ENCODE measurements around the gene JAK3. TPM values are rescaled to one million over a fixed set of nuclear protein-coding genes. Genes with fewer than 3 reads are reported as not detected.

The JAK3 gene
- total and polyA plus RNA-seq, 2 of the 8 experiments (the other 6 are each of a cell fraction or from before 2014, with no cell fraction given) = 4.0 to 4.7 TPM

DNA sequence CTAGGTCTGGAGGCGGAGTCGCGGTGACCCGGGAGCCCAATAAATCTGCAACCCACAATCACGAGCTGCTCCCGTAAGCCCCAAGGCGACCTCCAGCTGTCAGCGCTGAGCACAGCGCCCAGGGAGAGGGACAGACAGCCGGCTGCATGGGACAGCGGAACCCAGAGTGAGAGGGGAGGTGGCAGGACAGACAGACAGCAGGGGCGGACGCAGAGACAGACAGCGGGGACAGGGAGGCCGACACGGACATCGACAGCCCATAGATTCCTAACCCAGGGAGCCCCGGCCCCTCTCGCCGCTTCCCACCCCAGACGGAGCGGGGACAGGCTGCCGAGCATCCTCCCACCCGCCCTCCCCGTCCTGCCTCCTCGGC lies 24.1 kb upstream of the JAK3 start, which contains the start of gene SLC5A5 (continued):
- TF ChIP-seq, protein P1, sequence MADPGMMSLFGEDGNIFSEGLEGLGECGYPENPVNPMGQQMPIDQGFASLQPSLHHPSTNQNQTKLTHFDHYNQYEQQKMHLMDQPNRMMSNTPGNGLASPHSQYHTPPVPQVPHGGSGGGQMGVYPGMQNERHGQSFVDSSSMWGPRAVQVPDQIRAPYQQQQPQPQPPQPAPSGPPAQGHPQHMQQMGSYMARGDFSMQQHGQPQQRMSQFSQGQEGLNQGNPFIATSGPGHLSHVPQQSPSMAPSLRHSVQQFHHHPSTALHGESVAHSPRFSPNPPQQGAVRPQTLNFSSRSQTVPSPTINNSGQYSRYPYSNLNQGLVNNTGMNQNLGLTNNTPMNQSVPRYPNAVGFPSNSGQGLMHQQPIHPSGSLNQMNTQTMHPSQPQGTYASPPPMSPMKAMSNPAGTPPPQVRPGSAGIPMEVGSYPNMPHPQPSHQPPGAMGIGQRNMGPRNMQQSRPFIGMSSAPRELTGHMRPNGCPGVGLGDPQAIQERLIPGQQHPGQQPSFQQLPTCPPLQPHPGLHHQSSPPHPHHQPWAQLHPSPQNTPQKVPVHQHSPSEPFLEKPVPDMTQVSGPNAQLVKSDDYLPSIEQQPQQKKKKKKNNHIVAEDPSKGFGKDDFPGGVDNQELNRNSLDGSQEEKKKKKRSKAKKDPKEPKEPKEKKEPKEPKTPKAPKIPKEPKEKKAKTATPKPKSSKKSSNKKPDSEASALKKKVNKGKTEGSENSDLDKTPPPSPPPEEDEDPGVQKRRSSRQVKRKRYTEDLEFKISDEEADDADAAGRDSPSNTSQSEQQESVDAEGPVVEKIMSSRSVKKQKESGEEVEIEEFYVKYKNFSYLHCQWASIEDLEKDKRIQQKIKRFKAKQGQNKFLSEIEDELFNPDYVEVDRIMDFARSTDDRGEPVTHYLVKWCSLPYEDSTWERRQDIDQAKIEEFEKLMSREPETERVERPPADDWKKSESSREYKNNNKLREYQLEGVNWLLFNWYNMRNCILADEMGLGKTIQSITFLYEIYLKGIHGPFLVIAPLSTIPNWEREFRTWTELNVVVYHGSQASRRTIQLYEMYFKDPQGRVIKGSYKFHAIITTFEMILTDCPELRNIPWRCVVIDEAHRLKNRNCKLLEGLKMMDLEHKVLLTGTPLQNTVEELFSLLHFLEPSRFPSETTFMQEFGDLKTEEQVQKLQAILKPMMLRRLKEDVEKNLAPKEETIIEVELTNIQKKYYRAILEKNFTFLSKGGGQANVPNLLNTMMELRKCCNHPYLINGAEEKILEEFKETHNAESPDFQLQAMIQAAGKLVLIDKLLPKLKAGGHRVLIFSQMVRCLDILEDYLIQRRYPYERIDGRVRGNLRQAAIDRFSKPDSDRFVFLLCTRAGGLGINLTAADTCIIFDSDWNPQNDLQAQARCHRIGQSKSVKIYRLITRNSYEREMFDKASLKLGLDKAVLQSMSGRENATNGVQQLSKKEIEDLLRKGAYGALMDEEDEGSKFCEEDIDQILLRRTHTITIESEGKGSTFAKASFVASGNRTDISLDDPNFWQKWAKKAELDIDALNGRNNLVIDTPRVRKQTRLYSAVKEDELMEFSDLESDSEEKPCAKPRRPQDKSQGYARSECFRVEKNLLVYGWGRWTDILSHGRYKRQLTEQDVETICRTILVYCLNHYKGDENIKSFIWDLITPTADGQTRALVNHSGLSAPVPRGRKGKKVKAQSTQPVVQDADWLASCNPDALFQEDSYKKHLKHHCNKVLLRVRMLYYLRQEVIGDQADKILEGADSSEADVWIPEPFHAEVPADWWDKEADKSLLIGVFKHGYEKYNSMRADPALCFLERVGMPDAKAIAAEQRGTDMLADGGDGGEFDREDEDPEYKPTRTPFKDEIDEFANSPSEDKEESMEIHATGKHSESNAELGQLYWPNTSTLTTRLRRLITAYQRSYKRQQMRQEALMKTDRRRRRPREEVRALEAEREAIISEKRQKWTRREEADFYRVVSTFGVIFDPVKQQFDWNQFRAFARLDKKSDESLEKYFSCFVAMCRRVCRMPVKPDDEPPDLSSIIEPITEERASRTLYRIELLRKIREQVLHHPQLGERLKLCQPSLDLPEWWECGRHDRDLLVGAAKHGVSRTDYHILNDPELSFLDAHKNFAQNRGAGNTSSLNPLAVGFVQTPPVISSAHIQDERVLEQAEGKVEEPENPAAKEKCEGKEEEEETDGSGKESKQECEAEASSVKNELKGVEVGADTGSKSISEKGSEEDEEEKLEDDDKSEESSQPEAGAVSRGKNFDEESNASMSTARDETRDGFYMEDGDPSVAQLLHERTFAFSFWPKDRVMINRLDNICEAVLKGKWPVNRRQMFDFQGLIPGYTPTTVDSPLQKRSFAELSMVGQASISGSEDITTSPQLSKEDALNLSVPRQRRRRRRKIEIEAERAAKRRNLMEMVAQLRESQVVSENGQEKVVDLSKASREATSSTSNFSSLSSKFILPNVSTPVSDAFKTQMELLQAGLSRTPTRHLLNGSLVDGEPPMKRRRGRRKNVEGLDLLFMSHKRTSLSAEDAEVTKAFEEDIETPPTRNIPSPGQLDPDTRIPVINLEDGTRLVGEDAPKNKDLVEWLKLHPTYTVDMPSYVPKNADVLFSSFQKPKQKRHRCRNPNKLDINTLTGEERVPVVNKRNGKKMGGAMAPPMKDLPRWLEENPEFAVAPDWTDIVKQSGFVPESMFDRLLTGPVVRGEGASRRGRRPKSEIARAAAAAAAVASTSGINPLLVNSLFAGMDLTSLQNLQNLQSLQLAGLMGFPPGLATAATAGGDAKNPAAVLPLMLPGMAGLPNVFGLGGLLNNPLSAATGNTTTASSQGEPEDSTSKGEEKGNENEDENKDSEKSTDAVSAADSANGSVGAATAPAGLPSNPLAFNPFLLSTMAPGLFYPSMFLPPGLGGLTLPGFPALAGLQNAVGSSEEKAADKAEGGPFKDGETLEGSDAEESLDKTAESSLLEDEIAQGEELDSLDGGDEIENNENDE (IDR thresholded peaks at IDR 0.05; ENCODE audit: insufficient replicate concordance, low read length) = no peak
- 0 out of 2 replicates have a peak, but pooled peaks have one; percentile 9 for TF ChIP-seq GABPA (IDR thresholded peaks at IDR 0.05; ENCODE audit: borderline replicate concordance, insufficient read depth, low read length)
- TF ChIP-seq POLR2A (IDR thresholded peaks at IDR 0.05; ENCODE audit: control extremely low read depth in 1 of 2, low read depth in 2 of 2, low read length in 2 of 2) = no peak

Data from H1 (cell line).